Fibroblast of peridontal ligament (primary cell): ENCODE measurements around the gene HEATR9.
"Not testable (repeated sequence)": the region's sequence is repeated elsewhere in the genome, so short reads cannot be mapped to it uniquely, and the experiment has no call there.

Experiments used
- DNase-seq: peaks from one replicate; pipeline ENCODE4 v3.0.0-alpha.2; 2010; ENCODE audit errors: extremely low read depth

The HEATR9 gene, protein sequence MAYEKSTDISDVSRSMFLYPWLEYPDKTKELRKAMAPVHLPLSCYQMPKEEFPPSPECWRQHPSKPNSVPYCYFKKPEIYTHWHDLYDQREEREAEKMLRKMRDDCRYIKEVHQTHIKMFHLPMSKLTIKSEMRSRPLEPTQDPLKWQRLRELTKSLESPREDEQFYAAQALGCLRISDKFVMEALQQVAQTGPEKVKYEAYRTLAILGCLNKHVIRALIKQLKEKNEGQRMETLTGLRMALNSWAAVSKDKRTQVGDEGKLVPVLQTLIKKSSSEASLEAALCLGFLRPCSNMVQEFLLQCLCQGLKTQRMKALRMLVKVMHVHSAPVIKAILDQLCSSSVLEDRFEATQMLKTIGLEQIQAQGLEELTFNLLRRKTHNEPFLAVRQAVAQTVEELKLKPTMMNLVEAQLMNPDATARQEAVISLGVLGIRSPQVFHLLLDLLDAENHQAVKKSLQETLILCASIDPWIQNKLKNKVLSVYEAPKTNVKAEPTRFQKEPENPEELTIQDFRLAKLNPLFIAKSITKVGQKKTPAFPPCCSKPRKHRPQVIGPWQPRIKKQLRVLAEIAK

DNA sequence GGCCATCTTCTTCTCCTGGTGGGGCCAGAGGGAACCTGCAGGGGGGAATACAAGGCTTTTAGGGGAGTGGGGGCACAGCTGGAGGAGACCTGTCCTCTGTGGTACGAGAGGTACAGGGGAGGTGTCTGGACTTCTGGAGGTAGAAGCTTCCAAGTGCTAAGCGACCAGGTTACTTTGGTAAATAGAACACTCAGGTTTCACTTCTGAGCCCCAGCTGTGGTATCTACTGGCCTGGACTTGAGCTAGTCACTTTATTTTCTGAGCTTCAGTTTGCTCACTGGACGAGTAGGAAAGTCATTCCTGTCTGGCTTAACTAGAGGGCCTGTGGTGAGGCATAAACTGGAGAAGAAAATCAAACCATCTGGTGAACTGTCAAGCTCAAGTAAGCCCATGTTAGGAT is at the start of gene HEATR9:
TSS of gene HEATR9 (minus strand) at position 155 of the 400 bp plus-strand sequence. CDS start at position 6, 149 bp downstream.
- no peak for DNase-seq

DNA sequence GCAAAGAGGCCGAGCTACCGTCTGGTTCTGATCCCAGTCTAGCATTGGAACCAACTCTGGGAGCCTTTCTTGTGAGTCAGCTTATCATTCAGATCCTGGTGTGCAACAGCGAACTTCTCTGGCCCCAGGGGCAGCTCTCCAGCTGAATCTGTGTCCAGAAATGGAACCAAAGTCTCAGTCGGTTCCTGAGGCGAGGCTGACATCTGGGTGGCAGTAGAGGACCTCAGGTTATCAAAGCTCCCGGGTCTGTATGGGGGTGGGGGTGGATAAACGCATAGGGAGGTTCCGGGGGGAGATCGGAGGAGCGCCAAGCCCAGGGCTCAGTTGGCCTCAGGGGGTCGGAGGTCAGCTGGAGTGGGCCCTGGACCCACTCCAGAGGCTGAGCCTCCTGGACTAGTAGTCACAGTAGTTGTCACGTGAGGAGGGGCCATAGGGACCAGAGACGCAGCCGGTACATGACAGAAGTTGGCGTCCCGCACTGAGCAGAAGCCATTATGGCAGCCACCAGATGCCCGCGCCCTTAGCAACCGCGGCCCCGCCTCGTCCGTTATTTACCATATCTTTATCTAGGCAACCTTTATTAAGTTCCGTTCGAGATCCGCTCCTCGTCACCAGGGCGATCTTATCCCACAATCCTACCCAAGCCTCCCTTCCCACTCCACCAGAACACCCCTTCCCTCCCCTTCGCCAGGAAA is 49.0 kb upstream of the HEATR9 start:
- DNase-seq: no peak

DNA sequence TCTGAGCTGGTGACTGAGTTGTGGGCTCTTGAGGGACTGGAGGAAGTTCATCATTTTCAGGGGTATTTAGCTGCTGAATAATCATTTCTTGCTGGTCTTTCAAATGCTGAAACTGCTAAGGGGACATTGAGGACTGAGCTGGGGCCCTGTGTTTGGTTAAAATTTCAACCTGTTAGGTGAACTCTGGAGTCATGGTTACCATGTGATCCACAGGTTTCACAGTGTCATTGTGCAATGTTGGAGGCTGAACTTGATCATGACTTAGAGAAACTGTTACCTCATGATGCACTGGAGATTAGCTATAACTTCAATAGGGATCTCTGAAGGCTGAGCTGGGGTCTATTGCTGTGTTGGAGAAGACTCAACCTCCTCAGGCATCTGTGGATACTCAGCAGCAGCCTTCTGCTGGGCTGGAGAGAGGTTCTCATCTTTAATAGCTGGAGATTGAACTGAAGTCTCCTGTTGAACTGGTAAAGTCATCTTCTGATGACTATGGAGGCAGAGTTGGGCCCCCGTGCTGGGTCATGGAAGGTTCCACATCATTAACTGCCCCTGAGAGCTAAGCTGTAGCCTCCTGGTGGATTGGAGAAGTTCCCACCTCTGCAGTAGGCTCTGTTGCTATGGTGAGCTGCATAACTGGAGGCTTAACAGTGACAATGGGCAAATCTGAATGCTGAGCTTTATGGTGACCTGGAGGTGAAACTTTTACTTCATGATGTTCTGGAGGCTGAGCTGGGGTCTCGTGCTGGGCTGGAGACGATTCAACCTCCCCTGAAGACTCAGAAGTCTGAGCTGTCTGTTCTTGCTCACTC is 46.7 kb upstream of the HEATR9 start:
- DNase-seq: no peak

DNA sequence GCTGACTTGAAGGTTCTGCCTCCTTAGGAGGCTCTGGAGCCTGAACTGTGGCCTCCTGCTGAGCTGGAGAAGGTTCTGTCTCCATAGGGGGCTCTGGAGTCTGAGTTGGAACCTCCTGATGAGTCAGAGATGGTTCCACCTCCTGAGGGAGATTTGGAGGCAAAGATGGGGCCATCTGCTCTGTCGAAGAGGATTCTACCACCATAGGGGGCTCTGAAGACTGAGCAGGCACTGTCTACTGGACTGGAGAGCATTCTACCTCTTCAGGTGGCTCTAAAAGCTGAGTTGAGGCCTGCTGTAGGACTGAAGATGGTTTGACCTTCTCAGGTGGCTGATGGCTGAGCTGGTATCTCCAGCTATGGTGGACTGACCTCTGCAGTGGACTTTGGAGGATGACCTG is 45.7 kb upstream of the HEATR9 start:
- DNase-seq: no peak

DNA sequence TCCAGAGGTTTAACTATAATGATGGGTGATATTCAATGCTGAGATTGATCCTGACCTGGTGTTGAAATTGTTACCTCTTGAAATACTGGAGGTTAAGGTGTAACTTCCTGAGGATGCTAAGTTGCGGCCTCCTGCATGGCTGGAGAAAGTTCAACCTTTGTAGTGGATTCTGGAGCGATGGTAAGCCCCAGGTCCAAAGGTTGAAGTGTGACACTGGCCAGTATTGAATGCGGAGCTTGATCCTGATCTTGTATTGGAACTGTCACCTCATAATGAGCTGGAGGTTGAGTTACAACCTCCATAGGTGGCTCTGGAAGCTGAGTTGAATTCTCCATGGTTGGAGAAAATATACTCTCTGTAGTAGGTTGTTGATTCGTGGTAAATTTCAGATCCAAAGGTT is 44.9 kb upstream of the HEATR9 start:
- DNase-seq: no peak

DNA sequence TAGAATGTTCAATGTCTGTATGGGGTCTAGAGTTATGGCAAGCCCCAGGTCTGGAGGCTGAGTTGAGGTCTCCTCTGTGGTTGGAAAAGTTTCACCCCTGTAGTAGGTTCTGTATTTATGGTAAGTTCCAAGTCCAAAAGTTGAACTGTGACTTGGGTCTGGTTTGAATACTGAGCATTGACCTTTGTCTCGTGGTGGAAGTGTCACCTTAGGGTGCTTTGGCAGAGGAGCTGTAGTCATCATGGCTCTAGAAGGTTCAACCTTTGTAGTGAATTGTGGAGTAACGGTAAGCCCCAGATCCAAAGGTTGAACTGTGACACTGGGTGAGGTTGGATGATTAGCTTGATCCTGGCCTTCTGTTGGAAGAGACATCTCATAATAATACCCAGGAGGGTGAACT is 44.3 kb upstream of the HEATR9 start:
- no peak for DNase-seq

DNA sequence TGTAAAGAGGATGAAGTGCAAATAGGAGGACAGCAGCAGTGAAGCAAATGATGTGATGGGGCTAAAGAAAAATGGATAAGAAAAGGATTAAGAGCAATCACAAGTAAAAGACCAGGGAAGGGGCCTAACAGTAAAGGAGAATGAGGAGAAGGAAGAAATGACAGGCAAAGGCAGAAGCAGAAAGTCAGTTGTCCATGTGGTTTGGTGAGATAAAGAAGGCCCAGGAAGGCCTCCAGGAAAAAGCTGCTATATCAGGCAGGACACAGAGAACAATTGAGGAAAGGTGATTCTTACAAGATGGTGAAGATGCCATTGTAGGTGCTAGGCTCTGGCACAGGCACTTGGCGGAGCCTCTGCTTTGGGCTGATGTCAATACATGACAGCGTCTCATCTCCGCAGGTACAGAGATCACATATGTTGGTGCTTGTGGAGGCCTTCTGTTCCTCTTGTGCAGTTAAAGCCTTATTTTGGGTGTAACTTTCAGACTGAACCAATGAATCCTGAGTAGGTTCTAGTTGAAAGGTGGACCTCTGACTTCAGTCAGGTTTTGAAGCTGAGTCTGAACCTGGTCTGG is 43.7 kb upstream of the HEATR9 start:
- no peak for DNase-seq

DNA sequence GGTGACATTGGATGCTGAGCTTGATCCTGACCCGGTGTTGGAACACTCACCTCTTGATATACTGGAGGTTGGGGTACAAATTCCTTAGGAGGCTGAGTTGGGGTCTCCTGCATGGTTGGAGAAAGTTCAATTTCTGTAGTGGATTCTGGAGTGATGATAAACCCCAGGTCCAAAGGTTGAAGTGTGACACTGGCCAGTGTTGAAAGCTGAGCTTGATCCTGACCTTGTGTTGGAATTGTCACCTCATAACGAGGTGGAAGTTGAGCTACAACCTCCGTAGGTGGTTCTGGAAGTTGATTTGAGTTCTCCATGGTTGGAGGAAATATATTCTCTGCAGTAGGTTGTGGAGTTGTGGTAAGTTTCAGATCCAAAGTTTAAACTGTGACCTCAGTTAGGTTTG is 40.7 kb upstream of the HEATR9 start:
- DNase-seq: no peak

DNA sequence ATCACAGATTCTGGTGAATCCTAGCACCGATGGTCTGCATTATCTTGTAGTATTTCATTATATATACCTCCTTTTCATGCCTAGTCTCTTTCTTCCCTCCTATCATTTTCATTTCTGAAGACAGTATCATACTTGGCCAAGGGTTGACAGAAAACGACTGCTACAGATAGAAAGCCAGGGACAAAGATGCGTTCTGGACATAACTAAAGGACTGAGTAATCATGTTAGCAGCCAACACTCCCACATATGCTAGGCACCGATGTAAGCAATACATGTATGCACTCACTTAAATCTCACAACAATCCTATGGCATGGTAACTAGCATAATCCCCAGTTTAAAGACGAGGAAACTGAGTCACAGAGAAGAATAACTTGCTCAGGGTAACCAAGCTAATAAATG is 39.0 kb upstream of the HEATR9 start:
- DNase-seq: no peak

DNA sequence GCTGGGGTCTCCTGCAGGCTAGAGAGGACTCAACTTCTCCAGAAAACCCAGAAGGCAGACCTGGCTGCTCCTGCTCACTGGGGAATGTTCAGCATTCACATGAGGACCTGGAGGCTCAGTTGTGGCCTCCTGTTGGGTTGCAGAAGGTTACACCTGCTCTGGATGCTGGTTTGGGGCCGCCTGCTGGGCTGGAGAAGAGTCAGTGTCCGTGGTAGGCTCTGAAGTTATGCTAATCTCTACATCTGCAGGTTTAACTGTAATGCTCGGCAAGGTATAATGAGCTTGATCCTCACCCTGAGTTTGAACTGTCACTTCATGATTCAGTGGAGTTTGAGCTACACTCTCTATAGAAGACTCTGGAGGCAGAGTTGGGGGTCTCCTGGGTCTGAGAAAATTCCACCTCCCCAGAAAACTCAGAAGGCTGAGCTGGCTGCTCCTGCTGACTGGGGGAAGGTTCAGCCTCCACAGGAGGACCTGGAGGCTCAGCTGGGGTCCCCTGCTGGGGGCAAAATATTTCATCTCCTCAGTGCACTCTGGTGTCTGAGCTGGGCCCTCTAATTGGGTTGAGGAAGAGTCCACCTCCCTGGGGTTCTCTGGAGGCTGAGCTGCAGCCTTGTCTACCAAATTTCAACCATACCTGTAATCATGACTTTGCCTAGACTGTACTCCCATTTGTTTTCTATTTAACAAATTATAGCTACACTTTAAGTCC is 38.4 kb upstream of the HEATR9 start:
- no peak for DNase-seq

DNA sequence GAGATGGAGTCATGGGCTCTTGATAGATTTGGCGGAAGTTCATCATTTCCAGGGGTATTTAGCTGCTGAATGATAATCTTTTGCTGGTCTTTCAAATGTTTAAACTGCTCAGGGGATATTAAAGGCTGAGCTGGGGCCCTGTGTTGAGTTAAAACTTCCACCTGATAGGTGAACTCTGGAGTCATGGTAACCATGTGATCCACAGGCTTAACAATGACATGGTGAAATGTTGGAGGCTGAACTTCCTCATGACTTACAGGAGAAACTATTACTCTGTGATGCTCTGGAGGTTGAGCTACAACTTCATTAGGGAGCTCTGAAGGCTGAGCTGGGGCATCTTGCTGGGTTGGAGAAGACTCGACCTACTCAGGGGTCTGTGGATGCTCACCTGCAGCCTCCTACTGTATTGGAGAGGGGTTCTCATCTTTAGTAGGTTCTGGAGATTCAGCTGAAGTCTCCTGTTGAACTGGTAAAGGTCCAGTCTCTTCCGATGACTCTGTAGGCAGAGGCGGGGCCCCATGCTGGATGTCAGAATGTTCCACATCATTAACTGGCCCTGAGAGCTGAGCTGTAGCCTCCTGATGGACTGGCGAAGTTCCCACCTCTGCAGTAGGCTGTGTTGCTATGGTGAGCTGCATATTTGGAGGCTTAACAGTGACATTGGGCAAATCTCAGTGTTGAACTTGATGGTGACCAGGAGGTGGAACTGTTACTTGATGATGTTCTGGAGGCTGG is 37.7 kb upstream of the HEATR9 start:
- DNase-seq: no peak

DNA sequence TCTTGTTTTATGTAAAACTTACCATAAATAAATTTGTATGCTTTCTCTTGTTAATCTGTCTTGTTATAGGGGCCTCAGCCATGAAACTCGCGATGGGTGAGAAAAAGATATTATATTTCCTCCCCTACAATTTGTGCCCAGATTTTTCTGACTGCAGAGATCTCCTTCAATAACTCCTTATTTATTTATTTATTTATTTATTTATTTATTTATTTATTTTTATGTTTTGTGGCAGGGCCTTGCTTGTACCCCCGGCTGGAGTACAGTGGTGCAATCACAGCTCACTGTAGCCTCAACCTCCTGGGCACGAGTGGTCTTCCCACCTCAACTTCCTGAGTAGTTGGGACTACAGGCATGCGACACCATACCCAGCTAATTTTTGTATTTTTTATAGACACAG is 34.8 kb upstream of the HEATR9 start:
- DNase-seq: no peak

DNA sequence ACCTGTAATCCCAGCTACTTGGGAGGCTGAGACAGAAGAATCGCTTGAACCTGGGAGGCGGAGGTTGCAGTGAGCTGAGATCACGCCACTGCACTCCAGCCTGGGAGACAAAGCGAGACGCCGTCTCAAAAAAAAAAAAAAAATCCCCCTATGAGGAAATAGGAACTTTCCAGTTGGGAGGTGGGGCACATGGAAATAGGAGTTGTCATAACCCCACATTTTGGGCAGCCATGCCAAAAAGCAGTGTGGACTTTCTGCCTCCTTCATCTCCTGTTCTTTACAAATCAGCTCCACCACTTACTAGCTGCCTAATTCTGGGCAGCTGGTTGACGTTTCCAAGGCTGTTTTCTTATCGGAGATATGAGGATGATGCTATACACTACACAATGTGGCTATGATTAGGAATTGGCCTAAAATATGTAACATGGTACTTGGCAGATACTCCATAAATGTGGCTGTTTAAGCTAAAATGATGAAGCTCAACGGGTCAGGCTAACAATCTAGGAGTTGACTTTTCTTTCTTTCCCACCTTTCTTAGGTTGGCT is 33.0 kb upstream of the HEATR9 start:
- peak; percentile 10 for DNase-seq

DNA sequence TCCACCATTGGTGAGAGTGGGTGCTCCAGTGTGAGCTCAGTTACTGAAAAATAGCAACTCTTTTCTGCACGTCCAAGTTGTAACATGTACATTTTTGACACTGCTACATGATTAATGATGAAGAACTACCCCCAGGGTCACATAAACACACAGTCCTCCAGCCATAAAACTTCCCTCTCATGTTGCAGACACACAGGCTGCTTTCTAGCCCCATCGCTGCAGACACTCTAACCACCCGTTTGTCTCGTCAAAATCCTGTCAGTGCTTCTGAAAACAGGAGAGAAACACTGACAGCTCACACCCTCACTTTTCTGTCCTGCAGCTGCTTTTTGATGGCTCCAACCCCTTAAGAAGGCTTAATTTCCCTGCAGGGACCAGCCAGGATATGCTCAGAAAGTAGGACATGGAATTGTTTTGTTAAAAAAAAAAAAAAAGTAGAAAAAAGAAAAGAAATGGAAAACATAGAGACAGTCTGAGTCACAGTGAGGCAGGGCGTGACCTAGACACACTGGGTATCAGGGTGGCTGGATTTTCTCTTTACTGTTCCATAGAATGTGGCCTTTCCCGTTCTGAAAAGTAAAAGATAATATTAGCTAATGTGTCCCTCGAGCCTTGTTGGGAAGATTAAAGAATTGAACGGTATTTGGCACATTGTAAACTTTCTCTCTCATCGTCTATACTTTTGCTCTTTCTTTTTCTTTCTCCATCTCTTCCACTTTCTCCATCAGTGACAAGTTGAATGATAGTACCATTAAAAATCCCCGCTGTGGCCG is 32.2 kb upstream of the HEATR9 start:
- DNase-seq: no peak

DNA sequence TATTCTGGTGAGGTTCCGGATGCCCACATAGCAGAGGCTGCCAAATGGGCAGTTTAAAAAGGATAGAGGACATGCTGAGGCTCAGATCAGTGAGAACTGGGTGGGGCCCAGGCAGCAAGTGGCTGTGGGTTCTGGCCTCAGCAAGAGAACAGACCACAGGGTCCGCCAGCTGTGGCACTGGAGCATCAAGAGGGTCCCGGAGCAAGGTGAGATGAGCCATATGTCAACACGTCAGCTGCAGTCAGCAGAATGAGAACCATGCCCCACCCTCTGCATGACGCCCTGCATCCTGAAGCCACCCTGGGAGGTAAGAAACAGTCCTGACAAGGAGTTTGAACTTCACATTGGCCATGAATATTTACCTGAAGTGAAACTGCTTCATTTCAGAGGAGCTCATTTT is 31.6 kb upstream of the HEATR9 start:
- DNase-seq: no peak

DNA sequence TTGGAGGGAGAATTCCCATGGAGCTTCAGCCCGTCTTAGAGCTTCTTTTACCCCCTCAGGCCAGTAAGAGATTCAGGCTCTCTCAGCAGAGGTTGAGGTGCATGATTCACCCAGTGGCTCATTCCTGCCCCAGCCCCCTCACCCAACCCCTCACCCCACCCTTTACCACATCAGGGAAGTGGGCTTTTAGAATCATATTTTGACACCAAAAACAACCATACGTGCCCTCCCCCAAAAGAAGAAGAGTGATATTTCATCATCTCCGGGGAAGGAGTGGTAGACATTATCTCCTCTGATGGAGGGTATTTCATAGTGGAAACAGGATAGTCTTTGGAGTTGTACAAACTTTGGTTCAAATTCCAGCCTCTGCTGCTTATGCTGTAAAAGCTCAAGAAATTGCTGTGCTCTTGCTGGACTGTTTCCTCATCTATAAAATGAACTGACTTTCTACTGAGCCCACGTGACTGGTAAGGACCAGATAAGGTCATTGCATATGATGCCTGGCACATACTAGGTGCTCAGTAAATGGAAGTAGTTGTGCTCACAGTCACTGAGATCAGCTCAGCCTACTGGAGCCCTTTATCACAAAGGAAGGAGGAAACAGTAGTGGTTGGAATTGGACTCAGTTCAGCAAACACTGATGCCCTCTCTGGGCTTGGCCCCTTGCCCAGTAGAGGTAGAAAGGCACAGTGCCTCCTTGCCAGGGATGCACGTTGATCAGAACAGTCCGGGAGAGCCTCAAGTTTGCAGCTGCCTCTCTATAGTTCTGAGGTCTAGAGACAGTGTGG is 29.8 kb upstream of the HEATR9 start:
- no peak for DNase-seq

DNA sequence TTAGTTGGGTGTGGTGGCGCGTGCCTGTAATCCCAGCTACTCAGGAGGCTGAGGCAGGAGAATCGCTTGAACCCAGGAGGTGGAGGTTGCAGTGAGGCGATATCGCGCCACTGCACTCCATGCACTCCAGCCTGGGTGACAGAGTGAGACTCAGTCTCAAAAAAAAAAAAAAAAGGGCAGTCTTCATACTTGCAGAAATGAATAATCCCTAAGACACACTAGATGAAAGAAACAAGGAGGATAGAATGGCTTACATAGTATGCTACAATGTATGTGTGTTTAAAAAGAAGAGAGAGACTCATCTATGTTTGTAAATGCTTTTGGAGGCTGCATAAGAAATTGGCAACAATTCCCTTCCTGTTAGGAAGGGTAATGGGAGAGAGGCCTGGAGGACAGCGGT is 29.1 kb upstream of the HEATR9 start:
- not testable (repeated sequence) for DNase-seq
